Measurements from ENCODE around the gene GREB1L. TPM values are rescaled to one million over a fixed set of nuclear protein-coding genes. Genes with fewer than 3 reads are reported as not detected.

GREB1L gene
- total and polyA plus RNA-seq, 2 donors (not counting 3 experiments of a cell fraction or from before 2014, with no cell fraction given) = 0.22 to 0.41 TPM

- no peaks in the 10 kb centered on the region for H3K9me1 ChIP-seq (replicated peaks; ENCODE audit: control insufficient read depth, extremely low read depth, insufficient read depth, low read length)
- no peaks in the 10 kb centered on the region for H4K20me1 ChIP-seq (replicated peaks; ENCODE audit: control insufficient read depth, extremely low read depth, insufficient read depth, low read length)
- TF ChIP-seq MAX (IDR thresholded peaks at IDR 0.05; ENCODE audit: insufficient read depth, insufficient read length) (no peak), EZH2 (IDR thresholded peaks at IDR 0.05; ENCODE audit: borderline replicate concordance, low read depth, low read length, severe bottlenecking) (no peak), FOS (IDR thresholded peaks at IDR 0.05; ENCODE audit: borderline replicate concordance, insufficient read depth, low read length) (no peak), POLR2A (IDR thresholded peaks at IDR 0.05; ENCODE audit: low read depth, low read length) (no peak), POLR2AphosphoS5 (IDR thresholded peaks at IDR 0.05; ENCODE audit: insufficient read depth, low read depth, low read length) (no peak), JUN (IDR thresholded peaks at IDR 0.05; ENCODE audit: borderline replicate concordance, insufficient read depth, insufficient read length, low read depth) (no peak), CTCF (IDR thresholded peaks at IDR 0.05; ENCODE audit: extremely low read depth in 1 of 2, insufficient read depth in 1 of 2, low read depth in 1 of 2, low read length in 2 of 2) (no peak)
- H3K27ac ChIP-seq (ENCODE audit: insufficient read depth, low read depth, low read length) = no peak overlapping the region
- ChIA-PET POLR2A (no interaction called here), CTCF (interaction anchor here (1.0 to 6.1 kb wide), 7 partner anchors 10 to 295 kb away, joined by 3 to 63 read pairs (median 3); partner anchors contain the start of gene ESCO1)
- H3K4me2 ChIP-seq (ENCODE audit: insufficient read depth, low read length) = no peak overlapping the region
- H3K9me3 ChIP-seq (replicated peaks; ENCODE audit: control insufficient read depth, insufficient read depth, low read length) = no peaks in the 10 kb centered on the region
- no peaks in the 10 kb centered on the region for H3K79me2 ChIP-seq (ENCODE audit: control insufficient read depth, insufficient read depth, low read length)
- H3K4me1 ChIP-seq (ENCODE audit: control insufficient read depth, extremely low read depth, insufficient read depth, low read length) = peaks cover 11% of the 10 kb centered on the region
- FAIRE-seq (no peak), DNase-seq (ENCODE audit: low read depth, low spot score) (no peak)
- H3K4me3 ChIP-seq (replicated peaks in 1 of 3; ENCODE audit: insufficient read depth in 1 of 3, low read depth in 1 of 3, low read length in 3 of 3) = no peak overlapping the region
- H3K27me3 ChIP-seq (ENCODE audit: control insufficient read depth in 2 of 2, insufficient read depth in 2 of 2, low read length in 2 of 2) = no peaks in the 10 kb centered on the region
- BruUV-seq (replicated peaks) = no TSS peak
- intact Hi-C loops (cut with micrococcal nuclease) (no loop called here), dilution Hi-C loops (cut with MboI; ENCODE audit: extremely low pct_ligation_motif_present, low sequenced_read_pairs) (no loop called here)
- no peak overlapping the region for H2AFZ ChIP-seq (ENCODE audit: low read depth, low read length)
- H3K36me3 ChIP-seq (ENCODE audit: control insufficient read depth in 2 of 2, extremely low read depth in 1 of 2, insufficient read depth in 2 of 2, low read length in 2 of 2) = no peaks in the 10 kb centered on the region
- no peak overlapping the region for H3K9ac ChIP-seq (replicated peaks; ENCODE audit: extremely low read depth, insufficient read depth, low read length)
Measured at GRCh38 chr18:21486905-21487437, 244.9 kb downstream of the GREB1L start.
